ENCODE results near the gene PPP3R1. TPM values are rescaled to one million over a fixed set of nuclear protein-coding genes. Genes with fewer than 3 reads are reported as not detected.

The PPP3R1 gene
- total and polyA plus RNA-seq, 10 of the 15 experiments (the other 5 are each of a cell fraction or from before 2014, with no cell fraction given), result 1.5 to 61.0 (median 15.8) TPM

DNA sequence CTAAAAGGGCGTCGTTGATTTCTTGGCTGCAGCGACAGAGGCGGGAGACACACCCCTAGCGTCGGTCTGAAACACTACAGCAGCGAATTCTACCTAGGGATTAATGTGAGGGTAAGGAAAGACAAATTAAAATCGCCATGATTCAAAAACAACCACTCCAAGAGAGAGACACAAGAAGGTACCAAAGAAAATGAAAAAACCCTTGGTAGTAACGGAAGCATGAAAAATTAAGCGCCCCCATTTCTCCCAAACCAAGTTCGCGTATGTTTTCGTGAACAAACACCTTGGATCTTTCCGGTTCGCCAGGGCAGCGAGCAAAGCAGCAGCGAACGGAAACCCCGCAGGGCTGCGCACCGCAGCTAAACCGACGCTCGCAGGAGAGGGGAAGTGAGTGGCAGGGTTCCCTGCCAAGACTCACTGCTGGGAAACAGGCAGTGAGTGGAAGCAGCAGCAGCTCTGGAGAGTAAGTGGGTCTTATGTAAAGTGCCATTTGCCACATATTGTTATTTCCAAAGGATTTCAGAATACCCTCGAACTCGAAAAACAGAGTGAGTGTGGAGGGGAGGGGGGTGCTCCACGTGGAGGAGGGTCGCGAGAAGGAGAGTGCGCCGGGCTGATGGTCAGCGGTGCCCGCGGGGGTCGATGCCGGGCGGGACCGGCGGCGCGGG lies 1.0 kb downstream of the PPP3R1 start:
- ChIA-PET RAD21 (ENCODE audit: unreplicated experiment) (interaction anchor here (0.7 to 2.6 kb wide), 5 partner anchors 37 to 190 kb away, joined by 3 to 8 read pairs (median 3); partner anchors contain the start of gene PLEK), SMC1A (ENCODE audit: uncharacterized antibody, unreplicated experiment) (interaction anchor here (1.5 to 2.6 kb wide), 4 partner anchors 51 to 189 kb away, joined by 5 to 14 read pairs (median 9); no protein-coding TSS in a partner anchor), POLR2A (interaction anchor here (0.9 to 2.1 kb wide), 3 partner anchors 35 to 191 kb away, joined by 3 to 4 read pairs (median 4); no protein-coding TSS in a partner anchor), CTCF (interaction anchor here (1.0 to 4.4 kb wide), 5 partner anchors 29 to 190 kb away, joined by 3 to 17 read pairs (median 12); no protein-coding TSS in a partner anchor)
- Histone ChIP-seq H3K36me3 (ENCODE audit: control insufficient read depth in 2 of 2, insufficient read depth in 2 of 2, low read length in 1 of 2) (no peaks in the 10 kb centered on the region), H3K27me3 (replicated peaks in 1 of 2; ENCODE audit: control insufficient read depth in 2 of 2, insufficient read depth in 2 of 2, low read length in 1 of 2) (no peaks in the 10 kb centered on the region), H3K4me3 (peak overlapping the region; percentile 85), H3K79me2 (ENCODE audit: control insufficient read depth, insufficient read depth, low read length) (peaks cover 73% of the 10 kb centered on the region), H3K9me3 (replicated peaks; ENCODE audit: control insufficient read depth, insufficient read depth, low read length) (no peaks in the 10 kb centered on the region), H4K20me1 (ENCODE audit: control insufficient read depth, insufficient read depth) (peaks cover 2% of the 10 kb centered on the region; the same call in 1 of the 2 replicates), H3K4me1 (ENCODE audit: control insufficient read depth, insufficient read depth, low read length) (peaks cover 18% of the 10 kb centered on the region), H2AFZ (ENCODE audit: control insufficient read depth, low read depth, low read length) (peak overlapping the region; percentile 9; the same call in 1 of the 2 replicates), H3K9ac (ENCODE audit: control insufficient read depth, insufficient read depth, low read length) (peak overlapping the region; percentile 92), H3K4me2 (ENCODE audit: control insufficient read depth, insufficient read depth) (peak overlapping the region; percentile 53; the same call in 1 of the 2 replicates), H3K27ac (ENCODE audit: control insufficient read depth, insufficient read depth) (peak overlapping the region; percentile 91)
- BruUV-seq (replicated peaks), result no TSS peak
- intact Hi-C loops (cut with micrococcal nuclease; ENCODE audit: unreplicated experiment) (loop anchor here (2.0 to 5.0 kb wide), 4 partner anchors 49 to 191 kb away; partner anchors contain the start of gene PLEK), in situ Hi-C loops (cut with MboI) (no loop called here)
- DNase-seq (ENCODE audit: low read depth, low spot score) (peak; percentile 64), ATAC-seq (peak; percentile 70), FAIRE-seq (no peak)
- WGBS (ENCODE audit: insufficient coverage, insufficient replicate concordance, low lambda C conversion rate, missing lambda C conversion rate), result under 1% methylated on average over 25 of the region's 41 CpGs
- TF ChIP-seq JUNB (IDR thresholded peaks at IDR 0.05) (no peak; the same call in 1 of the 2 replicates), CBFB (IDR thresholded peaks at IDR 0.05; ENCODE audit: low read depth) (no peak), YBX1 (IDR thresholded peaks at IDR 0.05) (no peak), ZNF217 (IDR thresholded peaks at IDR 0.05) (no peak), CHD1 (IDR thresholded peaks at IDR 0.05; ENCODE audit: low read depth, low read length) (0 out of 2 replicates have a peak, but pooled peaks have one; percentile 19), MXI1 (IDR thresholded peaks at IDR 0.05; ENCODE audit: low read depth, low read length) (peak; percentile 84), IRF5 (IDR thresholded peaks at IDR 0.05; ENCODE audit: borderline replicate concordance) (peak; percentile 59; the same call in 1 of the 2 replicates), ZBED1 (IDR thresholded peaks at IDR 0.05; ENCODE audit: borderline replicate concordance) (no peak), CREM (IDR thresholded peaks at IDR 0.05; ENCODE audit: low read depth) (peak; percentile 53; the same call in 1 of the 2 replicates), SMC3 (IDR thresholded peaks at IDR 0.05; ENCODE audit: borderline replicate concordance, low read length) (peak; percentile 25; the same call in 1 of the 2 replicates), WRNIP1 (IDR thresholded peaks at IDR 0.05; ENCODE audit: borderline replicate concordance, low read depth, low read length) (no peak), BHLHE40 (IDR thresholded peaks at IDR 0.05; ENCODE audit: borderline replicate concordance in 1 of 2, low read depth in 2 of 2, low read length in 1 of 2) (0 out of 4 replicates have a peak, but pooled peaks of 1 of the 2 experiments have one; percentile 8), SMARCA5 (IDR thresholded peaks at IDR 0.05) (peak; percentile 90; the same call in 1 of the 2 replicates), SIN3A (IDR thresholded peaks at IDR 0.05; ENCODE audit: low read depth, low read length) (peak; percentile 90; the same call in 1 of the 2 replicates), TBL1XR1 (IDR thresholded peaks at IDR 0.05; ENCODE audit: low read depth, low read length) (0 out of 2 replicates have a peak, but pooled peaks have one; percentile 58), PBX3 (IDR thresholded peaks at IDR 0.05; ENCODE audit: insufficient replicate concordance, low read depth, low read length) (no peak), PKNOX1 (IDR thresholded peaks at IDR 0.05) (peak; percentile 71; the same call in 1 of the 2 replicates), SREBF1 (IDR thresholded peaks at IDR 0.05; ENCODE audit: low read length) (0 out of 2 replicates have a peak, but pooled peaks have one; percentile 11), YY1 (IDR thresholded peaks at IDR 0.05; ENCODE audit: low read depth, low read length) (peak; percentile 71), FOXK2 (IDR thresholded peaks at IDR 0.05) (peak; percentile 20; the same call in 1 of the 2 replicates), TARDBP (IDR thresholded peaks at IDR 0.05; ENCODE audit: borderline replicate concordance) (no peak), MTA2 (IDR thresholded peaks at IDR 0.05; ENCODE audit: low read depth) (peak; percentile 22; the same call in 1 of the 2 replicates)

Measured in GM12878 (cell line).